Activated CD4-positive, alpha-beta T cell treated with anti-CD3 and anti-CD28 coated beads, Interleukin-2, Interleukin-4, amounts not matched to agents 100 ng/mL and 50 ng/mL, durations not matched to agents 16 hours and 8 hours (primary cell): ENCODE results near the gene LECT2.
A peak's percentile ranks its signal among the peaks of the same experiment; 100 is the strongest.

ENCODE experiments used
- DNase-seq: peaks from one replicate; pipeline ENCODE4 v3.0.0-alpha.2; 2020; ENCODE audit warnings: low spot score

Gene LECT2

DNA sequence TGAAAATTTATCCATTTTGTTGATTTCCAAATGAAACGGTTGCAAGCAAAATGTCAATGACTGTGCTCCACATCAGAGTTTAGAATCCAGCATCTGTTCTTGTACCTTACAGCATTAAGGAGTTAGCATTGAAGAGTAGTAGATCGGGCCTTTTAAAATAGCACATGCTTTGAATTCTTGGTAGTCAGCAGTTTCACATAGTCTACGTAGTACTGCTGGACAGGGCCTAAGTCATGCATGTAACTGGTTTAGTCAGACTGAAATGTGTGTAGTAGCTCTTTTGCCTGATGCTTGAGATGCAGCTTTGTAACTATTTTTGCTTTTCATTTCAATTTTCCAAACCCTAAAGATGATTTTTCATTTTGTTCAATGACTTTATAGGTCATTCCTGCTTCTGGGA lies 19.8 kb downstream of the LECT2 start:
- DNase-seq: no peak

DNA sequence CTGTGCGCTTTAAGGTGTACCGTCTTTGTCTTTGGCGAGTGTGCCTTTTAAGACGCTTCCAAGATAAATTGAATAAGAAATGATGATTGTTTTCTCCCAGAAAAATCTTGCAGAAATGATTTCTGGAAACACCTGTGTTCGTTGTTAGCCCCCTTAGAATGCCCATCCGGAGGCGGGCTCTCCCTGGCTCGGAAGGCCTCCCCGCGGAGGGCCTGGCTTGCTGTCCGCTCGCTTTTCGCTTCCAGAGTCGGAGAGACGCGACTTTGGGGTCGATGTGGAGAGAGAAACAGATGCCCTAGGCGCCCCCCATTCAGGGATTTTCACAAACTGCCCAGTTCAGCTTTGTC lies 23.9 kb downstream of the LECT2 start:
- DNase-seq: no peak

DNA sequence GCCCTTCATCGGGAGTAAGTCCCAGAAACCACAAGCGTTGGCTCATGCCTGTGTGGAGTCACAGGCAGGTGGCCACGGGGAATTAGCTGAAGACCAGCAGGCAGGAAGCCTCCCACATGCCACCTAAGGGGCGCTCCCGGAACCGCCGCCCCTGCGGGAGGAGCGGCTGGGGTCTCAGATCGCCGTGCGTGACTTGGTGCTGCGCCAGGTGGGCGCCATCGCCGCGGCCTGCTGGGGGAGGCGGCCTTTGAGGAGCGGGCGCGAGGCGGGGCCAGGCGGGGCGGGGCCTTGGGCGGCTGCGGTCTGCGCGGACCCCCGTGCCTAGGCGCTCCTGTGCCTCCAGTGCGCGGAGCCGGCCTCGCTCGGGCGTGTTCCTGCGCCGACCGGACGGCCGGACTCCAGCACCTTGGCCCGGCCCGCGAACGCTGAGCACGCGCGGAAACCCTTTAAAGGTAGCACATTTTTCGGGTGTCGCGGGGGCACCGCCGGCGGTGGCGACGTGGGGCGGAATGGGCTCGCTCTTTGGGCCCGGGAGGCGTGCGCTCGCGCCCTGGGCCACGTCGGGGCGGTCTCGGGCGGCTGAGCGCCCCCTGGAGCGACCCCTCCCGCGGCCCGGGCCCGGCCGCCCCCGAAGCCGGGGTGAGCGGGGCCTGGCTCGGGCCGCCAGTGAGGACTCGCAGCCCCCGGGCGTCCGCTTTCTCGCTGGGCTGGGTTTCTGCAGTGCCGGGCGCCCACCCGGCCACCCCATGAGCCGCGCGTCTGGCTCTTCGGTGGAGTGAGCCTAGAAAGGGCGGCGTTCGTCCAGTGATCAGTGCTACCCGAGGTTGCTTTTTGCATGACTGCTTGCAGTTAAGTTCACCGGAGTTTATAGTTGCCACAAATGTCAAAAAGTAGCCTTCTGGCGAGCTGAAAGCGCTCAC lies 24.5 kb downstream of the LECT2 start:
- no peak for DNase-seq

DNA sequence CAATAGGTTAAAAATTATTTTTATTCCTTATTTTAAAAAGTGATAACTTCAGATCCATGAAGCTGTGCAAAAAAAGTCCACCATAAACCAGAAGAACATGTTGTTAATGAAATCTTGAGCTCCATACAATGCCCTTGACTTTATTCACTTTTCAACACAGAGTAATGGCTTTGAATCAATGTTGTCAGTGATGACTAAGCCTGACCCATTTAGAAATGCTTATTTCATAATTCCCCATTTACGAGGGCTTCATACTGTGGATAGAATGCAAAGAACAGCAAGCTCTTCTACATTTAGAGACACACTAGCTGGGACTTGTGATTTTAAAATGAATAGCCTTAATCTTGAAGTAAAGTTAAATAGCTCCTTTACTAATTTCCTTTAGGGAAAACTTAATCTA lies 33.4 kb downstream of the LECT2 start:
- no peak for DNase-seq

DNA sequence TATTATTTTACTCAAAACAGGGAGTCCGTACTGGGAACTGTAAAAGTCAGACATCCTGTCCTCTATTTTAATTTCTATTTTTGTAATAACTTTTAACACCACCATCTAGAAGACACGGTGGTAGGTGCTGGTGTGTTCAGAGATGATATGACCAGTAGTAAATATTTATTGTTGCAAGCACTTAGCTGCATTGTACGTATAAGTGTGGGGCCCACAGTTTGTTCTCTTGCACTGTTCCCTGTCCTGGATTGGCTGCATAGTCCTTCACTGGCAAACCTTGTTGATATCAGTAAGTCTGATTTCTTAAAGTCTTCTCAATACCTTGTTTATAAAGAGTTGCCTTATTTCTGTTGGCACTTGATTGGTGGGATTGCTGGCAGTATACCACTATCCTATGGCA lies 34.6 kb downstream of the LECT2 start:
- no peak for DNase-seq

DNA sequence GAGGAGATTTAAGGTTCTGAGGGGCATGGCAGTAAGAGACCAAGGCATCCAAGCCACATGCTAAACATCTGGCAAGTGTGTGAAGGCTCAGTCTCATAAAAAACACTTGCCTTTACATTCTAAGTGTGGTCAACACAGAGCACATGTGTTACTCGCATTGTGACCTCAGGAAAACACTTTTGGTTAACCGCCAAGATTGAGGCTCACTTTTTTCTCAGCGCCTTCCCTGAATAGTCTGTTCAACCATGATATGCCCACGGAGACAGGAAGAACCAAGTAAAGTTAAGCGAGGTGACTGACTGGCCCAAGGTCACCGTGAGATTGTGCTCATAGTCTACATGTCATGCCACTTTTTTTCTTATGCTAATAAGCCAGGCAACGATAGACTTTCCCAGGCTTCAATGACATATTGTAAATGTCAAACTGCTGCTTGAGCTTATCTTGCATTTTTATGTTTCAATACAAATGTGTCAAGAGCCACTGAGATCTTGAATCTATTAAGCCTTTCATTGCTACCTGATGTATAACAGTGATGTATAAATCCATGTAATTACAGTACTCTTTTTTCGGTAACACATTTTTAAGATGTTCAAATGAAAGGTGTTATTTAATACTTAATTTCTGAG lies 38.0 kb downstream of the LECT2 start:
- peak; percentile 30 for DNase-seq

DNA sequence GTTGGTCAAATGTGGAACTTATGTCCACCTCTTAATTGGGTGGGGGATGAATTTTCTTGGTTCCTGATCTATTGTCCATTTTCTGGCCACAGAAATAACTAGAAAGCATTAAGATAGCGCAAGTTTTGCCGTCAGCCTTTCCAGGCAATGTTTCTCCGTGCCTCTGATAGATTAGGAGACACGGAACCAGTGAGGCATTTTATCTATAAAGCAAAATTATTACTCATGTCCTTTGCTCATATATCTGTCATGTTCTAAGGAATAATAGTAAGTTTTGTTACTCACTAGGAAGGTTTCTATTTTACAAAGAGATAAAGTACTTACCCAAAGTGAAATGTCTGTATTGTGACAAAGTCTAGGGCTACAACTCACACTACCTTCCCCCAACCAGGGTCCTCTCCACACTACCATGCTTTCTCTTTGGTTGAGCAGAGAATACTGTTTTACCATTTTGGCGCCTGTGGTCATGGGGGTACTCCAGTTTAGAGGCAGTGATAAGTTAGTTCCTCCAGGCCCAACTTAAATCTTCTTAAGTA lies 39.2 kb downstream of the LECT2 start:
- no peak for DNase-seq

DNA sequence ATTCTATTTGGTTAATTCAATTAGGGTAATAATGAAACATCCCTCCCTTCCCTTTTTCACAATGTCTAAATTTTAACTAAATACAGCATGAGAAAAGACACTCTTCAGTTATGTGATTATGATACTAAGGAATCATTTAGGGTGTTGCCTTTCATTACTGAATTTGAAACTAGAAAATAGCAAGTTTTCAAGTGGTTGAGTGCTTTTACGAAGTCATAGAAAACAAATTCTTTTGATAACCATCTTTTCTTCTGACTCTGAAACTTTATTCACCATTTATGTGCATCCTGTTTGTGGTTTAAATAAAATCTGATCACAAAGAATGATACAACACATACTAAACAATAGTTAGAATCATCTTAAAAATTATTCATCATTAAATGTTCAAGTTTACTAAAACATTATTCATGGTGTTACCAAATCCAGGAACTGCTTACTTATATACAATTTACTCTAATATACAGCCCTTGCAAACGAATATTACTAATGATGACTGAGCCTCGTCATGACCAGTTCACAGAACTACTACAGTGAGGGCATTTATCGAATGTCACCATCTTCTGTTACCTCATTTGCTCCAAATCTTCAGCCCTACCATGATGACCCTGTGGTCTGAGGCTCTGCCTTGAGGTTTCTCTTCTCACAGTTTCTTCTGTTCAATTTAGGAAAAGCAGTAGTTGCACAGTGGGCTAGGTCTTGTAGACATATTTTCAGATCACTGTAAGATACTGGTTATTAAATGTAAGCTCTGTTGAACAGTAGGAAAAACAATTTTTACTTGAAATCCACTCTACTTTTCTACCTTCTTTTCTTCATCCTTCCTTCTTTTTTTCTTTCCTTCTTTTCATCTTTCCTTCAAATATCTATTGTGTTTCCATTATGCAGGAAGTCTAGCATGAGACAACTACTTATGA lies 40.8 kb downstream of the LECT2 start:
- peak; percentile 50 for DNase-seq

DNA sequence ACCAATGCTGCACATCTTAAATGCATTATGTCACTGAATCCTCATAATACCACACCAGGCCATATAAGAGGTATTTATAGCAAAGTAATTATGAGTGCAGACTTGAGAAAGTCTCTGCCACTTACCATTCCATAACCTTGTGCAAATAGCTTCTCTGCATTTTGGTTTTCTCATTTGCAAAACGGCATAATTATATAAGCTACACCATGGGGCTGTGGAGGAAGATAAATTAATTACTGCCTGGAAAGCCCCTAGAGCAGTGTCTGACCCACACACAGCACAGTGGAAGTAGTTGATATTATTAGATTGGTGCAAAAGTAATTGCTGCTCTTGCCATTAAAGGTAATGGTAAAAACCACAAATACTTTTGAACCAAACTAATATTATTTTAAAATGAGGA lies 49.6 kb downstream of the LECT2 start:
- DNase-seq: no peak

DNA sequence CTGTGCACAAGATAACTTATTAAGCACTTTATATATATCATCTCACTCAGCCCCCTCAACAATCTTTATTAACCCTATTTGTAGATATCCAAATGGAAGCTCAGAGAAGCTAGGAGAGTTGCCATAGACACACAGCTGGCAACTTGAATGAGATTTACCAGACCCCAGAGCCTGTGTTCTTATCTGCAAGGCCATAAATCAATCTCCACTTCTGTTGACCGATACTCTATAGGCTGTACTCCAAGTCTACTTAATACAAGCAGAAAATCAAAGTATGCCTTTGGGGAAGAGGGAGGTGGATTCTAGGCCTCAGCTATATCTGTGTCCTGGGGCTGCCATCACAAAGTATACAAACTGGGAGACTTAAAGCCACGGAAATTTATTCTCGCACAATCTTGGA lies 53.1 kb downstream of the LECT2 start:
- DNase-seq: no peak

DNA sequence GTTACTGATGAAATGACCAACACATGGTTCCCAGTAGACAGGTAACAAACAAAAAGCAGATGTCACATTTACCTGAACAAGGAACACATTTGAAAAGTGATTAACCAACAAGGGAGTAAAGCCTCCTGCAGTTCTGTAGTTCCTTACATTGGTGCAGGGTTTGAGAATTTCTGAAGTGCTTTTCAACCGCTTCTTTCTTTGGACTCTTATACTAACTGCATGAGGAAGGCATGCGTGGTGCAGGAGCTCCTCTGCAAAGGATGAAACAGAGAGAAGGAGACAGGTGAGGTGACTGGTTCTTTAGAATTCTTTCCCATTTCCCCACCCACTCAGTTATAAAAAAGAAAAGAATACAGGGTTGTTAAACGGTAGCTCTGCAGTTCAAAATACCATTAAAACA lies 54.5 kb downstream of the LECT2 start:
- DNase-seq: no peak

DNA sequence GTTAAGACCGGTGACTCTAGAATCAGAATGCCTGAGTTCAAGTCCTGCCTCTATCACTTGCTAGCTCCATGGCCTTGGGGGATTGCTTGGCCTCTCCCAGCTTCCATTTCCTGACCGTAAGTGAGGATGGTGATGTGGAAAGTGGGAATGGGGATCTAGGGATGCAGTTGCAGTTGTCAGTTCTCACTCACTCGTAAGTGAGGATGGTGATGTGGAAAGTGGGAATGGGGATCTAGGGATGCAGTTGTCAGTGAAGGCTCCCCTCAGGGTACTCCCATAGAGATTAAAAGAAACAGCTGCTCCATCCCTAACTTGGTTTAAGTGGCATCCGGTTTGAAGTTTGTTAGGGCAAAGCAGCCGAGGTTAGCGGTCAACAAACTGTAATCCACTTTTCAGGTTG lies 56.1 kb downstream of the LECT2 start:
- DNase-seq: no peak
